ENCODE measurements around the gene TEAD4.
"Not testable (repeated sequence)": the region's sequence is repeated elsewhere in the genome, so short reads cannot be mapped to it uniquely, and the experiment has no call there.

Gene TEAD4

GRCh38 chr12:3054374-3054773 lies 95.2 kb downstream of the TEAD4 start:
- no peak for DNase-seq

- DNase-seq, result no peak
These were observed 96.0 kb downstream of the TEAD4 start for GRCh38 chr12:3055026-3055703.

GRCh38 chr12:3055704-3056467 lies 96.7 kb downstream of the TEAD4 start:
- no peak for DNase-seq

GRCh38 chr12:3061059-3061458 lies 101.9 kb downstream of the TEAD4 start:
- no peak for DNase-seq

- DNase-seq, result no peak
These were observed 102.5 kb downstream of the TEAD4 start for GRCh38 chr12:3061501-3062215.

GRCh38 chr12:3065300-3065699 lies 106.1 kb downstream of the TEAD4 start:
- no peak for DNase-seq

GRCh38 chr12:3065846-3066245 lies 106.6 kb downstream of the TEAD4 start:
- DNase-seq, result not testable (repeated sequence)

- DNase-seq, result no peak
These were observed 110.5 kb downstream of the TEAD4 start for GRCh38 chr12:3069714-3070113.

GRCh38 chr12:3071107-3071506 lies 111.9 kb downstream of the TEAD4 start:
- peak; percentile 15 to 77 for DNase-seq

GRCh38 chr12:3071710-3072109 lies 112.5 kb downstream of the TEAD4 start:
- no peak for DNase-seq

- peak; percentile 30 to 58 for DNase-seq
These were observed 114.4 kb downstream of the TEAD4 start for GRCh38 chr12:3073438-3074250.

- DNase-seq, result no peak
These were observed 116.1 kb downstream of the TEAD4 start for GRCh38 chr12:3075315-3075714.

GRCh38 chr12:3076730-3077571 lies 117.8 kb downstream of the TEAD4 start, which contains the start of gene TSPAN9:
TSS of gene TSPAN9 (plus strand) at chr12:3077379. CDS start at chr12:3201194, 123,815 bp downstream.
- peak; percentile 58 to 65 for DNase-seq

- no peak for DNase-seq
These were observed 118.4 kb downstream of the TEAD4 start for GRCh38 chr12:3077572-3078081.

- DNase-seq, result no peak
These were observed 119.1 kb downstream of the TEAD4 start for GRCh38 chr12:3078086-3078820.

GRCh38 chr12:3081091-3081490 lies 121.9 kb downstream of the TEAD4 start:
- DNase-seq, result no peak

GRCh38 chr12:3081886-3082285 lies 122.7 kb downstream of the TEAD4 start:
- DNase-seq, result no peak

- no peak for DNase-seq
These were observed 124.2 kb downstream of the TEAD4 start for GRCh38 chr12:3083241-3083920.

- DNase-seq, result no peak
These were observed 124.7 kb downstream of the TEAD4 start for GRCh38 chr12:3083921-3084347.

GRCh38 chr12:3084742-3085141 lies 125.5 kb downstream of the TEAD4 start:
- no peak for DNase-seq
